HuH-7 (cell line): ENCODE results near the gene NHERF2.

Source experiments
- DNase-seq: peaks from one replicate; pipeline ENCODE4 v3.0.0; 2011; ENCODE audit warnings: low spot score

NHERF2 gene

DNA sequence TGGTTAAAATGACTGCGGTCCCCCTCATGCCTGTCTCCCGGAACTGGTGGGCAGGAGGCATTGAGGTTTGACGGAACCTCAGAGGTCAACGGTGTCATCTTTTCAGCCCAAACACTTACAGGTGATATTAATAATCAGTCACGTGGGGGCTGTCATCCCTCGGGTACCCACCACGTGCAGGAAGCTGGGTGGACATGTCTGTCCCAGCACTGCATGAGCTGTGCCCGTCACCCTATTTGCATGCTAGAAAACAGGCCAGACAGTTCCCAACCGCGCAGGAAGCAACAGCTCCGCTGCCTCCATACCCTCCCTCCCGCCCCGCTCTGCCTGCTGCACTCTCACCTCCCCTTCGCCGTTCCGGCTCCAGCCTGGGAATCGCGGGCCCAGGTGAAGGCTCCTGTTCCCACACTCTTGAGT lies 35.6 kb upstream of the NHERF2 start:
- no peak for DNase-seq

DNA sequence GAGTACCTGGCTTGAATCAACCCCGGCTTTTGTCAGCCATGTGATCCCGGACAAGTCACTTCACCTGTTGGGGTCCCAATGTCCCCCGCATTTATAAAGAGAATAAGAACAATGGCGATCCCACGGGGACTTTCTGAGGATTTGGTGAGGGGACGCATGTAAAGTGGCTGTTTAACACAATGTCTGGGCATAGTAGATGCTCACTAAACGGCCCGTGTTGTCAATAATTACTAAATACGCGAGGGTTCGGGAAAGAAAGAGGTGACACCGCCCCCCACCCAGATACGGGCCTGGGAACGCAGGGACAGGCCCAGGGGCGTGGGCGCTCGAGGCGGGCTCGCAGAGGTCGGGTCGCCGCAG lies 35.1 kb upstream of the NHERF2 start:
- DNase-seq = no peak

GRCh38 chr16:1991948-1992703 lies 34.6 kb upstream of the NHERF2 start:
- peak; percentile 90 for DNase-seq

DNA sequence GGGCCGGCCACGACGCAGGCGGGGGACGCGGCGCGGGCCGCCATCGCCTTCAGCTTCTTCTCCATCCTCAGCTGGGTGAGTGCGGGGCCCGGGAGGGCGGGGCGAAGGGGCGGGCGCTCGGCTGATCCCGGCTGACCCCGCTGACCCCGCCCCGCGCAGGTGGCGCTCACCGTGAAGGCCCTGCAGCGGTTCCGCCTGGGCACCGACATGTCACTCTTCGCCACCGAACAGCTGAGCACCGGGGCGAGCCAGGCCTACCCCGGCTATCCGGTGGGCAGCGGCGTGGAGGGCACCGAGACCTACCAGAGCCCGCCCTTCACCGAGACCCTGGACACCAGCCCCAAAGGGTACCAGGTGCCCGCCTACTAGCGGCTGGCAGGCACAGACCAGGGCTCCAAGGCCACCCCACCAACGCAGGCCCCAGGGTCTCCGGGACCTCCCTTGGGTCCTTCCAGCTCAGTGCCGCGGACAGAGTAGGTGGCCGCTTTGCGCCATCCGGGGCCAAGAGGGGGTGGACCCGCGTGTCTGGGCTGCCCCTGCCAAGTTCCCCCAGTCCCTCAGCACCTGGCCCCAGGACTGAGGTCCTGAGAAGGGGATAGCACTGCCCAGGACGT lies 33.9 kb upstream of the NHERF2 start:
- DNase-seq = no peak

GRCh38 chr16:1993731-1994131 lies 33.0 kb upstream of the NHERF2 start:
- peak; percentile 61 for DNase-seq

DNA sequence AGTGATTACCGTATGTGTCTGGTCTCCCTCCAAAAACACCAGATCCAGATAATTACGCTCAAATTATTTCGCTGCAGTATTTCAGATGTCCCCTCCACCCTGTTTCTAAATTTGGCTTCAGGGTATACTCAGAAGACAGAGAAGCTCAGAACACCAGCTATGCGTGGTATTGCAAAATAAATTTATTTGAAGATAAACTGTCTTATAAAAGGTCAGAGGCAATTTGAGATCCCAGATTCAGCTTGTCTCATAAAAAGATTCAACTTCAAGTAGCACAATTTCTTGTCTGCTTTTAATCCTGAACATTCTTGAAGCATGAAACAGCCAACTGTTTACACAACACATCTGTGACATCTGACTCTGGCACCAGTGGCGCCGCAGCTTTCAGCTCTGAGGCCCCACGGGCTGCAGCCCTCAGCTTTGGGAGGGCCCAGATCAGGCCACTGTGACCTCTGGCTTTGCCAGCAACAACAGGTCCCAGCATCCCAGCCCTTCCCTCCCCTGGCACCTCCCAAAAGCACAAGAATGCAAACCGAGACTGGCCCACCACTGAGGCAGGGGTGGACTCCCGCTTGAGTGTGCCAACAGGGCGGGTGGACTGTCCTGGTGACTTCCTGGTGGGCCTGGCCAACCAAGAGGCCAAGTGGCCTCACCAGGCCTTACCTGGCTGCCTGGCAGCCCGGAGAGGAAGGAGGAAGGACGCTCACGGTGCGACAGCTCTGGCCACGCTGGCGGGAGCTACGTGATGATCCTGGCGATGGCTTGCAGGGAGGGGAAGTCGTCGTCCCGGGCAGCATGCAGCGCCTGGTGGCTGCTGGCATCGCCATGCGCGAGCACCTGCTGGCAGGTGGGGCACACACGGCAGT lies 29.0 kb upstream of the NHERF2 start:
- DNase-seq = no peak

GRCh38 chr16:1998360-1998835 lies 28.3 kb upstream of the NHERF2 start:
- no peak for DNase-seq

DNA sequence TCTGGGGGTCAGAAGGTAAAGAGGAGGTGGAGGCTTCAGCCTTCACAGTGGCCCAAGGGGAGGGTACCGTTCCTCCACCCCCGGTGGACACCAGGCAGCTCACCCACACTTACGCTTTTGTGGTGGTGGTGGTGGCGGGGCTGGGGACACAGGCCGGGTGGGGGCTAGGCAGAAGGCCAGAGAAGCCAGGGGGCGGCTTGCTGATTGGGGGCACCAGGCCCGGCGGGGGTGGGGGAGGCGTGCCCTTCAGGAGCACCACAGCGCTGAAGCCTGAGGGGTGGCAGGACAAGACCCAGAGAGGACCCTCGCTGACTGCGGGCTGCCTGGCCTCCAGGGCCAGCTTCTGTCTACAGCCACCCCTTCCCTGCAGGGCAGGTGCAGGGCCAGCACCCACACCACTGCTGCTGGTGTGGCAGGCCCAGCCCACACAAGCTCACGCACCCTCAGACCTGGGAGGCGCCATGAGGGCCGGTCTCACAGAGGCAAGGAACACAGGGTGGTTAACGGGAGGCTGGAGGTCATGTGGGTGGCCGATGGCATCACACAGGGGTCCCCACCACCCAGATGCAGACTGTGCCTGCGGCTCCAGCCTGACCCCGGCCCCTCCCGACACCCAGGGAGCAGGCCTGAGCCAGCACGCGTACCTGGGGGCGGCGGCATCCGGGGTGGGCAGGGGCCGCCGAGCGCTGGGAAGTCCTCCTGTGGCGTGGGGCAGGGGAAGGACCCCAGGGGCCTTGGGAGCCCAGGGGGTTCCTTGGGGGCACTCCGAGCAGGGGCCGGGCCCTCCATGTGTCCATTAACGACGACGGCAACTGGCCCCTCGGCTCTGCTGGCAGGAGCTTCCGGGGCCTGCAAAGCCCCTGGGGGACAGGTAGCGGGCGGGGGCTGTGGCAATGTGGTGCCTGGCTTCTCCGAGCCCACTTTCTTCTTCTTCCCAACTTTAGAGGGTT lies 27.6 kb upstream of the NHERF2 start:
- DNase-seq = no peak

DNA sequence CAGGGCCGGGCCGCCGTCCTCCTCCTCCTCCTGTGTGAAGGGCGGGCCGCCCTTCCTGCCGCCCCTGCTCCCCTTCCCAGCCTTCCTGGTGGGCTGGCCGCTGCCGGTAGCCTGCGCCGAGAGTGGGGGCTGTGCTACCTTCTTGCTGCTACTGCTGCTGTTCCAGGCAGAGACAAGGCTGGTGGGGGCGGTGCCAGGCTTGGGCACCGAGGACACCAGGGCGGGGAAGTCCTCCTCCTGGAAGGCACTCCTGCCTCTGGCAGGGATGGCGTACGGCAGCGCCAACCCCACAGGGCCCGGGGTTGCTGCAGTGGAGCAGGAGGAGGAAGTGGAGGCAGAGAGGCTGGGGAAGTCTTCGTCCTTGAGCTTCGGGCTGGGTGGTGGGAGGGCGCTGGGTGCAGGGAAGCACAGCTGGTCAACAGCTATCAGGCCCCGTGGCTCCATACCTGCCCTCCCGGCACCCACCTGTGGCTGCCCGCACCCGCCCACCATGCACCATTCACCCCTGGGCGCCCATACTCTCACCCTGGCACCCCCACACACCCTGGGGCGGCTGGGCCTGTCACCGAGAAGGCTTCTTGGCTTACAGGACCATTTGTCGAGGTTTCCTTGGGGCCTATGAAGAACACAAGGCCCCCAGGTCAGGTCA lies 26.7 kb upstream of the NHERF2 start:
- DNase-seq = no peak

DNA sequence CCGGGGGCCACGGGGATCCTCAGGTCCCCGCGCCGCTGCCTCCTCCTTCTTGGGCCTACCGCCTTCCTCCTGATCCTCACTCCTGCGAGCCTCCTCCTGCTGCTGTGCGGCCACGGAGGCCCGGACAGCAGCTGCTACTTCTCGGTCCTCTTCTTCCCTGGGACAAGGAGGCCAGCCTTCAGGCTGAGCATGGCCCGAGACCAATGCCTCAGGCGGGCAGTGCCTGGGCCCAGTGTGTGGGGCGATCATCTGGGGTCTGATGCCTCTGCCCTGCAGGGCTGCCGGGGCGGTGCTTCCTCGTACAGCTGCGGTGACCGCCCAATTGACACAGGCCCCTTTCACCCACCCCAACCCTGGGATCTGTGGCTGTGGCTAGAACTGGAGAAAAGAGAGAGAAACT lies 25.7 kb upstream of the NHERF2 start:
- no peak for DNase-seq

DNA sequence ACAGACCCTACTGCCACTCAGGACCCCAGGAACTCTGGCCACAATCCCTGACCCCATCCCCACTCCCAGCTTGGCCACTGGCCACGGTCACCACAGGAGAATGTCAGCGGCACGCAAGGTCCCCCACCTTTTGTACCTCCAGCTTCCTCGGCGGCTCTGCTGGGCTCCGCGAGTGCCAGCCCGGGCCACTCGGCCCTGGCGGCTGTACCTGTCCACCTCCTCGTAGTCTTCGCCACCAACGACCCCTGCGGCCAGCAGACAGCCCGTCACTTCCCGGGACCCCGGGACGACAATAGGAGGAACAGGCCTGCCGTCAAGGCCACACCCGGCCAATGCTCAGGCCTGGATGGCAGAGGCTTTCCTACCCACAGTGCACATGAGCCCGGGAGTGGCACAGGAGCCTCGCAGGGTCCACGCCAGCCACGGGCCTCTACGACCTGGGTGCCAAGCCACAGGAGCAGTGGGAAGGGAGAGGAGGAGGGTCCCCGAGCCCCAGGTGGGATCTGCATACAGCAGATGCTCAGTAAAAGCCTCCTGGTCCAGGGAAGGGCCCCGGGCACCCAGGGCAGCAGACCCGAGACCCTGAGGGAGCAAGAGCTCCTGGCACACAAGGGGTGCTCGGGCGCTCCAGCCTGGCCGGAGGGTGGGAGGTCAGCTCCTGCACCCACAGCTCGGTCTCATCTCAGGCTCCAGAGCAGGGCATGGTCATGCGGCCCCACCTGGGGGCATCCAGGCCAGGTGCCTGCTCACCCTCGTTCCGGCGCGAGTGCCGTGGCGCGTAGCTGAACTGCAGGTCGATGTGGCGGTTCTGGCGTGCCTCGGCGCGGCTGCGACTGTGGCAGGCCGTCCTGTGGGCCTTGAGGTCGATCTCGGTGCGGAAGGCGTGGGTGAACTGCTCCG lies 25.0 kb upstream of the NHERF2 start:
- no peak for DNase-seq

DNA sequence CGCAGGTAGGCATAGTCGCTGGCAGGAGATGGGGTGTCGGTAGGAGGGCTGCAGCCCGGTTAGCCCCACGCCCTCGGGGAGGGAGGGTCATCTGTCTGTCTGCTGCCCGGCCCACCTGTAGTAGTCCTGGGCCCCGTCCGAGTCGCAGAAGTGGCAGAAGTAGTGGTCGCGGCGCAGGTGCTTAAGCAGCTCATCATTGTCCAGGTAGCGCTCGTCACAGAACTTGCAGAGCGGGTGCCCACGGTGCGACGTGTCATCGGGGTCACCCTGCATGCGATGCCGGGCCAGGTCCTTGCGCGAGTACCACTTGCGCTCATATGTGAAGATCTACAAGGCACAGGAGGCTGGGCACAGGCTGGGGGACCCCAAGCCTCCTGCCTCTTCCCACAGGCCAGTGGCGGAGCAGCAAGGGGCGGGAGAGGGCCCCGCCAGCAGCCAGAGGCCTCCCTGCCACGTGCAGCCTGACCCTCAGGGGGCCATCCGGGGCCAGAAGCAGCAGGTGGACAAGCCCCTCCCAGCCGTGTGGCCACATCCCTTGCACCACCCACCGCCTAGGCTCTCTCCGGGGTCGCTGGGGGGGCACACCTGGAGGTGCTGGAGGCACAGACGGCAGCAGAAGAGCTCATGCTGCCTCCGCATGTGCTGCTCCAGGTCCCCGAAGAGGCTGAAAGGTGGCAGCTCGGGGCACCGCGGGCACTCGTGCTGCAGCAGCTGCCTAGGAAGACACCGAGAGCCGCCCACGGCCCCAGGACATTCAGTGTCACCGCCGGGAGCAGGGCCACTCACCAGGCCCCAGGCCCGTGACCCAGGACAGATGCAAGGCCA lies 24.1 kb upstream of the NHERF2 start:
- DNase-seq = no peak

- no peak for DNase-seq
These were observed 23.4 kb upstream of the NHERF2 start for GRCh38 chr16:2003231-2003826.

DNA sequence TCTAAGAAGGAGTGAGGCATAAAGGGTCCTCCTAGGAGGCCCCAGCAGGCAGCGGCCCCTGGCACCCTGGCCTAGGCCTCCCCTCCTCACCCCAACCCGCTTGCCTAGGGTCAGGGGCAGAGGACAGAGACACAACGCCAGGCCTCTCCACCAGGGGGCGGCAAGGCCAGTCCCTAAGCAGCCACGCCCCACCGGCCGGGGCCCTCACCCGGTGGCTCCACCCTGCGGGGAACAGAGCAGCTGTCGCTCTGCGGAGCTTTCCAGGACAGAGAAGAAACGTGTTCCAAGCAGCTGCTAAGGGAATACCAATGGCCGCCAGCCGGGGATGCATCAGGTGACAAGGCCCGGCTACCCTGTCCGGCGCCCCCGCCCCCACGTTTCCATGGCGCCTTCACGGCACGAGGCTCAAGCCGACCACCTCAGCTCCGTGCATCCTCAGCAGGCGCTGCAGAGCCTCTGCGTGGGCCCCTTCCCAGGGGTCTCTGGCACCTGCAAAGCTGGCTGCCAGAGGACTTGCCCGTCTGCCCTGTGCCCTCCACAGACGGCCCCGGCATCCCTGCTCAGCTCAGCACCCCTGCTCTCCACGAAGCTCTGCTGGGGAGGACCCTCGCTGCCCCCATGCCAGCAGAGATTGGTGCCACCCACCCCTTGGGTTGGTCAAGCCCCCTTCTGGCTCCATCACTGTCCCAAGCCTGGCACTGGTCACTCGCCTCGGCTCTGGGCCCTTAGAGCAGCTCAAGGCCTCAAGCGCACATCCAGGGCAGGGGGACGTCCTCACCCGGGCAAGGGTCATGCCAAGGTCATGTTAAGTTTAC lies 22.7 kb upstream of the NHERF2 start:
- DNase-seq = peak; percentile 97

- no peak for DNase-seq
These were observed 21.7 kb upstream of the NHERF2 start for GRCh38 chr16:2004795-2005517.

DNA sequence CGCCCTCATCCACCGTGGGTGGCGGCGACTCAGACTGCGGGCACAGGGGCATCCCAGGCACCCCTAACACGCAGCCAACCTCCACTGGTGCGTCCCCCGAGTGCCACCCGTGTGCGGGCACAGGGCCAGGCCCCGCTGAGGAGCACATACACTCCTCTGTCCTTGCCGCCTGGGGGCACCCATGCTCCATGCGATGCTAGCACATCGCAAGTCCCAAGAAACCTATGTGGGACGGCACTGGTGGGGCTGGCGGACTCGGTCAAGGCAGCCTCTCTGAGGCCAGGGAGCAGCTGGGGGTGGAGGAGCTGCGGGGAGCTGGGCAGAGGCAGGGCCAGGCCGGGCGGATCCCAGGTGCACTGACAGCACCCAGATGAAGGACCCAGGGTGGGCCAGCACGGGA lies 21.1 kb upstream of the NHERF2 start:
- no peak for DNase-seq

- DNase-seq = no peak
These were observed 20.4 kb upstream of the NHERF2 start for GRCh38 chr16:2006317-2006716.
